ENCODE results near the gene C2orf78.

Gene C2orf78

DNA sequence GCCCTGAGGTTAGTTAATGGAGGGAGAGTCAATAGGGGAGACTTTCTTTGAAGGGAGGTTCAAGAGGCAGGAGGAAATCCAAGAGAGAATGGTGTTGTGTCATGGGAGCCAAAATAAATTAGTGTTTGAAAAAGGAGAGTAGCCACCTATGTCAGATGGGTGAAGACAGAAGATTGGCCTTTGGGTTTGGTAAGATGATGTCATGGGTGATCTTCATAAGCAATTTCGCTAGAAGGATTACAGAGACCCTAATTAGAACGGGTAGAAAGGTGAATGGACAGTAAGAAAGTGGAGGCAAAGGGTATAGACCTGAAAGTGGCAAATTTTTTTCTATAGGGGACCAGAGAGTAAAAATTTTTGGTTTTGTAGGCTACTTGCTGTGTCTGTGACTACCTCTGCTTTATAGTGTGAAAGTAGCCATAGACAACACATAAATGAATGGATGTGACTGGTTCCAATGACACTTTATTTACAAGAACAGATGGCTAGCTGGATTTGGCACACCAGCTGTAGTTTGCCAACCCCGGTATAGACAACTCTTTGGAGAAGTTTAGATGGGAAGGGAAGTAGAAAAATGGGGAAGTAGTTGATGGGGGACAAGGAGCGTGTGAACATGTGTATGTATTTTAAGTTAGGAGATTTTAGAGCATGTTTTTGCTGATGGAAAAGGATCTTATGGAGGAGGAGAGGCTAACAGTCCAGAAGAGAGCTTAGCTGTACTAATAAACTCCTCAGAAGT, 54.0 kb downstream of the C2orf78 start:
- DNase-seq (ENCODE audit: low spot score) = no peak

GRCh38 chr2:73838889-73839534, 55.0 kb downstream of the C2orf78 start:
- no peak for DNase-seq (ENCODE audit: low spot score)

GRCh38 chr2:73839653-73840411, 55.8 kb downstream of the C2orf78 start:
- no peak for DNase-seq (ENCODE audit: low spot score)

DNA sequence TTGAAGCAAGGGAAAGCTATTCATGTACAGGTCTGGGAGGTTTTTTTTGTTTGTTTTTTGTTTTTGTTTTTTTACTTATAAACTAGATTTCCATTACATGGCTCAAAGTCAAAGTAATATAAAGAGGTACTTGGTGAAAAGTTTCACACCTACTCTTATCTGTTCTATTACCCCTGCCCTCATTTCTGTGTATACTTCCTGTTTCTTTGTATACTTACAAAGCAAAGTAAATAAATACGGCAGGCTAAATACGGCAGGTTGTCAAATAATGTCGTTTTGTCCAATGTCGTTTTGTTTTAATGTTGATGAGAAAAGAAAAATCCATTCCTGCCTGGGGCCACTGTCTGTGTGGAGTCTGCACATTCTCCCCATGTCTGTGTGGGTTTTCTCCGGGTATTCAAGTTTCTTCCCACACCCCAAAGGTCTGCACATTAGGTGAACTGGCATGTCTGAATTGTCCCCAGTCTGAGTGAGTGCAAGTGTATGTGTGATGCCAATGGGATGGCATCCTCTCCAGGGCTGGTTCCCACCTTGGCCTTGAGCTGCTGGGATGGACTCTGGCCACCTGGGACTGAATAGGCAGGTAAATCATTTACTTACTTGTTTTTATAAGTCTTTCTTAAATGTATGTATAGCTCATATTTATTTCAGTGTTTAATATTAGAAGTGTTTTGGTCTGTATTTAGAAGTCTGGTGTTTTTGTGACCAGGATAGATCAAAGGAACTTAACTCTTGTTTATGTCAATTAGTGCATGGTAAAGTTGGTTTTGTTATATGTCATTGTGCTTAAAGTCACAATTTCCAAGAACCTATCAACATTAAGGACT, 58.1 kb downstream of the C2orf78 start:
- DNase-seq (ENCODE audit: low spot score) = no peak

GRCh38 chr2:73842739-73843019, 58.7 kb downstream of the C2orf78 start:
- DNase-seq (ENCODE audit: low spot score) = no peak

GRCh38 chr2:73844087-73844486, 60.1 kb downstream of the C2orf78 start:
- no peak for DNase-seq (ENCODE audit: low spot score)

GRCh38 chr2:73850009-73850408, 66.0 kb downstream of the C2orf78 start:
- no peak for DNase-seq (ENCODE audit: low spot score)

GRCh38 chr2:73851274-73851673, 67.3 kb downstream of the C2orf78 start:
- DNase-seq (ENCODE audit: low spot score) = no peak

GRCh38 chr2:73852020-73852419, 68.0 kb downstream of the C2orf78 start:
- no peak for DNase-seq (ENCODE audit: low spot score)

DNA sequence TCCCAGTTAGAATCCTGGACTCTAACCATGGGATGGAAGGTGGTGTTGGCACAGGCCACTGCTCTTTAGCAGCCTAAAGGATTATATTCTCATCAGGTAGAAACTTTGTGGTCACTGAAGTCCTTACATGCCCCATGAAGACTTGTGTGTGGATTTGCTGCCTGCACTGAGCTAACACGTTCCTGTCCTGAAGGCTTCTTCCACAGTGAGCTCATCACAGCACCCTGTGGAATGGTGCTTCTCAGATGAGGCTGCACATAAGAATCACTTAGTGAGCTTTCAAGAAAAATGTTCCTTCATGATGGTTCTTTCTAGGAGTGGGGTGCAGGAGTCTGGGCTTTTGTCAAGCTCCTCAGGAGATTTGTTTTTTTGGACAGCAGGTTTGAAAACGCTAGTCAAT, 71.5 kb downstream of the C2orf78 start:
- no peak for DNase-seq (ENCODE audit: low spot score)

DNA sequence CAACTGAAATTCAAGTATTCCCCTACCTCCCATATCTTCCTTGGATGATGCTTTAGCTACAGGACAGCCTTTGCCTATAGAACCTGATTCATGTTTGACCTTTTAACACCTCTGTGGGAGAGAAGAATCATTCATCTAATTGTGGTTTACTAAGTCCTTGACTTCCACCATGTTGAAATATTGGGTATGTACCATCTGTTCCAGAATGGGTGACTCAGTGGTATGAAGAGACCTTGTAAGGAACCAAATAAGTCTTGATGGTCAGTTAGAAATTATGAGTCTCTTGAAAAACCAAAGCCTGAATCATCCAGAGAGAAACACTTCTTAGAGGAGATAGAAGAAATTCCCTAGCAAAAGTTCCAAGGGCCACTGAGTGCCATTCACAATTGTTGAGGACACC, 72.2 kb downstream of the C2orf78 start:
- DNase-seq (ENCODE audit: low spot score) = no peak

DNA sequence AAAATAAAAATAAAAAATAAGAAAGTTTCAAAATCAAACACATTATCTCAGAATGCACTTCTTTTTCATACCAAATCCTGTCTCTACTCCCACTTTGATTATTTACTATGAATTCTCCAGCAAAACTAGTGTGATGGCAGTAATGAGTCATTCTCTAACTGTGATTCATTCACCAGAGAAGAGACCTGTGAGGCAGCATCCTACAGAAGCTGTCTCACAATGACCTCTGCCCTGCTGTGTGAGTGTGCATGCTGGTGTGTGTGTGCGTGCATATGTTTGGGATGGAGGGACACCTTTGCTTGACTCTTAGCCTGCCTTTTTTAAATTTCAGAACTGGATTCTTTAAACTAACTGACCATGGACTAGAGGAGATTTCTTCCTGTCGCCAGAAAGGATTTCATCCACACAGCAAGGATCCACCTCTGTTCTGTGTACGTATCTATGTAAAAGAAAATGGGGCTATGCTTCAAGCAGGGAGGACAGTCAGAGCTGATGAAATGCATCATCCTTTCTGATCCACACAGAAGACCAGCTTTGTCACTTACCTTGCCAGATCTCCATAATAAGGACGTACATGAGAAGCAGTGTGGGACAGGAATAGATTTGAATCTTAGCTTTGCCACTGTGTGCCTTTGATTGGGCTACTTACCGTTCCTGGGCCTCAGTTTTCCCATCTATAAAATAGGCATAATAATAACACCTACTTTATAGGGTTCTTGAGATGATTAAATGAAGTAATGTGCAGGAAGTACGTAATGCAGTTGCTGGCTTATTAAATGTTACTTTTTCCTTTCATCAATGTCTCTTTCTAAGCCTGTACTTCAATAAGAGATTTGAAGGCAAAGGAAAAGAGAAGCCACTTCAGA, 76.0 kb downstream of the C2orf78 start:
- DNase-seq (ENCODE audit: low spot score) = no peak

DNA sequence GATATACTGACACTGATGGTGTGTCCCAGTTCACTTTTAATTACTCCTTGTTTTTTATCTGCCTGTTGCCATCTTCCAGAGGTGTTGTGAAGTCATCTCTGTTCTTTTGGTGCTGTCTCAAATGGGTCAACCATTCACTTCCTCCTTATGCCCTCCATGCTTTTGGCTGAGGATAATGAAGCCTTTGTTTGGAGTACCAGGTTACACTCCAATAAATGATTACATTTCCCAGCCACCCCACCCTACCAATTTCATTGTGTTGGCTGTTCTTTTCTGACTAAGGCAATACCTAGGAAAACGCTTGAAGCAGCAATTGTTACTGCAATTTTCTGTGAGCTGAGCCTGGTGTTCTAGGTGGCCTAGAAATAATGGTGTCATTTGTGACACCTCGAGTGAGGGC, 79.0 kb downstream of the C2orf78 start:
- DNase-seq (ENCODE audit: low spot score) = no peak
